Activated CD4-positive, alpha-beta T cell treated with anti-CD3 and anti-CD28 coated beads for 4 hours (primary cell): ENCODE data around the gene GUK1.
"Not testable (repeated sequence)": the region's sequence is repeated elsewhere in the genome, so short reads cannot be mapped to it uniquely, and the experiment has no call there.

Source experiments
- DNase-seq, 2 donors: peaks; one replicate each; pipeline ENCODE4 v3.0.0-alpha.2; 2020

The GUK1 gene

GRCh38 chr1:228178737-228179684, 38.9 kb downstream of the GUK1 start:
- no peak for DNase-seq

- no peak for DNase-seq
Measured at GRCh38 chr1:228180271-228180958, 40.3 kb downstream of the GUK1 start.

GRCh38 chr1:228180959-228181644, 41.0 kb downstream of the GUK1 start:
- no peak for DNase-seq

GRCh38 chr1:228181645-228182034, 41.6 kb downstream of the GUK1 start:
- DNase-seq: no peak

- no peak for DNase-seq
Measured at GRCh38 chr1:228182296-228183030, 42.4 kb downstream of the GUK1 start.

- no peak for DNase-seq
Measured at GRCh38 chr1:228184152-228184551, 44.1 kb downstream of the GUK1 start.

- DNase-seq: peak; percentile 37 to 41
Measured at GRCh38 chr1:228185641-228185965, 45.5 kb downstream of the GUK1 start.

GRCh38 chr1:228188249-228188648, 48.2 kb downstream of the GUK1 start:
- not testable (repeated sequence) for DNase-seq

GRCh38 chr1:228190182-228190581, 50.1 kb downstream of the GUK1 start:
- no peak for DNase-seq

GRCh38 chr1:228190778-228191177, 50.7 kb downstream of the GUK1 start:
- no peak for DNase-seq

- DNase-seq: no peak
Measured at GRCh38 chr1:228194436-228194835, 54.4 kb downstream of the GUK1 start.

GRCh38 chr1:228194921-228195812, 55.1 kb downstream of the GUK1 start:
- no peak for DNase-seq

- no peak for DNase-seq
Measured at GRCh38 chr1:228197555-228198147, 57.6 kb downstream of the GUK1 start.
